ENCODE measurements around the gene CEP104. TPM values are rescaled to one million over a fixed set of nuclear protein-coding genes. Genes with fewer than 3 reads are reported as not detected.

The CEP104 gene
- total and polyA plus RNA-seq, 4 donors = 7.5 to 23.2 (median 12.0) TPM

- Histone ChIP-seq H3K4me1 (ENCODE audit: control insufficient read depth in 4 of 4, insufficient read depth in 4 of 4, low read length in 3 of 4) (no peaks in the 10 kb centered on the region), H3K9ac (ENCODE audit: low read depth in 1 of 2, low read length in 2 of 2) (no peak overlapping the region), H3K27me3 (ENCODE audit: control insufficient read depth in 4 of 4, insufficient read depth in 4 of 4, low read length in 3 of 4) (no peaks in the 10 kb centered on the region), H3K9me3 (ENCODE audit: control insufficient read depth in 4 of 4, low read length in 3 of 4) (no peaks in the 10 kb centered on the region), H3K4me3 (ENCODE audit: low read depth in 1 of 3, low read length in 3 of 3) (no peak overlapping the region), H3K27ac (ENCODE audit: low read depth in 1 of 2, low read length in 2 of 2) (no peak overlapping the region), H3K36me3 (ENCODE audit: control insufficient read depth in 4 of 4, insufficient read depth in 3 of 4, low read depth in 1 of 4, low read length in 3 of 4) (peaks cover 14 to 74% (median 52%) of the 10 kb centered on the region in 4 donors)
- 84% methylated on average over 6 of the region's 6 CpGs for WGBS
- TF ChIP-seq EGR1 (IDR thresholded peaks at IDR 0.05; ENCODE audit: low read depth in 2 of 2) (no peak), HNF4G (IDR thresholded peaks at IDR 0.05) (no peak), YY1 (IDR thresholded peaks at IDR 0.05) (no peak)
- DNase-seq (ENCODE audit: low spot score) = no peak
Measured at GRCh38 chr1:3831689-3832088, 25.3 kb downstream of the CEP104 start.

DNA sequence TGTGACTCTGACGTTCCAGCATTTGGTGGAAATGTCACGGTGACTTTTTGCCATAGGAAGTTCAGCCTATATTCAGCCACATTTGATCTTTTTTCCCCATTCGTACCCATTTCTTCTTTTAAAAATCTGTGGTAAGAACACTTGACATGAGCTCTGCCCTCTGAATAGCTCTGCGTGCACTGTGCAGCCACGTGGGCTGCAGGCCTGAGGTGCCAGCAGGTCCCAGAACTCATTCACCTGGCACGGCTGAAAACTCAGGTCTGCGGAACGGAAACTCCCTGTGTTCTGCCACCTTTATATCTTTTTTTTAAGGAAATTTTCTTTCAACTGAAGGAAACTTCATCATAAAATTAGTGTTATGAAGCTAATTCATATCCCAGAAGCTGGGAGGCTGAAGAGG lies 28.6 kb downstream of the CEP104 start:
- Histone ChIP-seq H3K36me3 (ENCODE audit: control insufficient read depth in 4 of 4, insufficient read depth in 3 of 4, low read depth in 1 of 4, low read length in 3 of 4) (peaks cover 13 to 80% (median 50%) of the 10 kb centered on the region in 4 donors), H3K4me3 (ENCODE audit: low read depth in 1 of 3, low read length in 3 of 3) (no peak overlapping the region), H3K27ac (ENCODE audit: low read depth in 1 of 2, low read length in 2 of 2) (no peak overlapping the region), H3K4me1 (ENCODE audit: control insufficient read depth in 4 of 4, insufficient read depth in 4 of 4, low read length in 3 of 4) (no peaks in the 10 kb centered on the region), H3K27me3 (ENCODE audit: control insufficient read depth in 4 of 4, insufficient read depth in 4 of 4, low read length in 3 of 4) (no peaks in the 10 kb centered on the region), H3K9me3 (ENCODE audit: control insufficient read depth in 4 of 4, low read length in 3 of 4) (no peaks in the 10 kb centered on the region), H3K9ac (ENCODE audit: low read depth in 1 of 2, low read length in 2 of 2) (no peak overlapping the region)
- TF ChIP-seq NR2F2 (IDR thresholded peaks at IDR 0.05) (no peak), FOXA2 (IDR thresholded peaks at IDR 0.05) (no peak), MAX (IDR thresholded peaks at IDR 0.05) (no peak), EGR1 (IDR thresholded peaks at IDR 0.05; ENCODE audit: low read depth in 2 of 2) (no peak), JUND (IDR thresholded peaks at IDR 0.05) (no peak), YY1 (IDR thresholded peaks at IDR 0.05) (no peak), HNF4G (IDR thresholded peaks at IDR 0.05) (no peak), RAD21 (IDR thresholded peaks at IDR 0.05) (no peak), HNF4A (conservative IDR thresholded peaks at IDR 0.05) (no peak), RXRA (IDR thresholded peaks at IDR 0.05) (no peak), TAF1 (conservative IDR thresholded peaks at IDR 0.05) (no peak), SP1 (IDR thresholded peaks at IDR 0.05) (no peak), GABPA (IDR thresholded peaks at IDR 0.05 in 1 of 2, conservative IDR thresholded peaks at IDR 0.05 in 1 of 2) (no peak), FOXA1 (IDR thresholded peaks at IDR 0.05) (no peak)
- TF ChIP-seq, protein P1, sequence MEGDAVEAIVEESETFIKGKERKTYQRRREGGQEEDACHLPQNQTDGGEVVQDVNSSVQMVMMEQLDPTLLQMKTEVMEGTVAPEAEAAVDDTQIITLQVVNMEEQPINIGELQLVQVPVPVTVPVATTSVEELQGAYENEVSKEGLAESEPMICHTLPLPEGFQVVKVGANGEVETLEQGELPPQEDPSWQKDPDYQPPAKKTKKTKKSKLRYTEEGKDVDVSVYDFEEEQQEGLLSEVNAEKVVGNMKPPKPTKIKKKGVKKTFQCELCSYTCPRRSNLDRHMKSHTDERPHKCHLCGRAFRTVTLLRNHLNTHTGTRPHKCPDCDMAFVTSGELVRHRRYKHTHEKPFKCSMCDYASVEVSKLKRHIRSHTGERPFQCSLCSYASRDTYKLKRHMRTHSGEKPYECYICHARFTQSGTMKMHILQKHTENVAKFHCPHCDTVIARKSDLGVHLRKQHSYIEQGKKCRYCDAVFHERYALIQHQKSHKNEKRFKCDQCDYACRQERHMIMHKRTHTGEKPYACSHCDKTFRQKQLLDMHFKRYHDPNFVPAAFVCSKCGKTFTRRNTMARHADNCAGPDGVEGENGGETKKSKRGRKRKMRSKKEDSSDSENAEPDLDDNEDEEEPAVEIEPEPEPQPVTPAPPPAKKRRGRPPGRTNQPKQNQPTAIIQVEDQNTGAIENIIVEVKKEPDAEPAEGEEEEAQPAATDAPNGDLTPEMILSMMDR (IDR thresholded peaks at IDR 0.05; ENCODE audit: low read depth, low read length, missing input control) = no peak
- TF ChIP-seq, protein P2, sequence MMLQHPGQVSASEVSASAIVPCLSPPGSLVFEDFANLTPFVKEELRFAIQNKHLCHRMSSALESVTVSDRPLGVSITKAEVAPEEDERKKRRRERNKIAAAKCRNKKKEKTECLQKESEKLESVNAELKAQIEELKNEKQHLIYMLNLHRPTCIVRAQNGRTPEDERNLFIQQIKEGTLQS (IDR thresholded peaks at IDR 0.05) = no peak
- TF ChIP-seq, protein P3, sequence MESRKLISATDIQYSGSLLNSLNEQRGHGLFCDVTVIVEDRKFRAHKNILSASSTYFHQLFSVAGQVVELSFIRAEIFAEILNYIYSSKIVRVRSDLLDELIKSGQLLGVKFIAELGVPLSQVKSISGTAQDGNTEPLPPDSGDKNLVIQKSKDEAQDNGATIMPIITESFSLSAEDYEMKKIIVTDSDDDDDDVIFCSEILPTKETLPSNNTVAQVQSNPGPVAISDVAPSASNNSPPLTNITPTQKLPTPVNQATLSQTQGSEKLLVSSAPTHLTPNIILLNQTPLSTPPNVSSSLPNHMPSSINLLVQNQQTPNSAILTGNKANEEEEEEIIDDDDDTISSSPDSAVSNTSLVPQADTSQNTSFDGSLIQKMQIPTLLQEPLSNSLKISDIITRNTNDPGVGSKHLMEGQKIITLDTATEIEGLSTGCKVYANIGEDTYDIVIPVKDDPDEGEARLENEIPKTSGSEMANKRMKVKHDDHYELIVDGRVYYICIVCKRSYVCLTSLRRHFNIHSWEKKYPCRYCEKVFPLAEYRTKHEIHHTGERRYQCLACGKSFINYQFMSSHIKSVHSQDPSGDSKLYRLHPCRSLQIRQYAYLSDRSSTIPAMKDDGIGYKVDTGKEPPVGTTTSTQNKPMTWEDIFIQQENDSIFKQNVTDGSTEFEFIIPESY (IDR thresholded peaks at IDR 0.05) = no peak
- TF ChIP-seq, protein P4, sequence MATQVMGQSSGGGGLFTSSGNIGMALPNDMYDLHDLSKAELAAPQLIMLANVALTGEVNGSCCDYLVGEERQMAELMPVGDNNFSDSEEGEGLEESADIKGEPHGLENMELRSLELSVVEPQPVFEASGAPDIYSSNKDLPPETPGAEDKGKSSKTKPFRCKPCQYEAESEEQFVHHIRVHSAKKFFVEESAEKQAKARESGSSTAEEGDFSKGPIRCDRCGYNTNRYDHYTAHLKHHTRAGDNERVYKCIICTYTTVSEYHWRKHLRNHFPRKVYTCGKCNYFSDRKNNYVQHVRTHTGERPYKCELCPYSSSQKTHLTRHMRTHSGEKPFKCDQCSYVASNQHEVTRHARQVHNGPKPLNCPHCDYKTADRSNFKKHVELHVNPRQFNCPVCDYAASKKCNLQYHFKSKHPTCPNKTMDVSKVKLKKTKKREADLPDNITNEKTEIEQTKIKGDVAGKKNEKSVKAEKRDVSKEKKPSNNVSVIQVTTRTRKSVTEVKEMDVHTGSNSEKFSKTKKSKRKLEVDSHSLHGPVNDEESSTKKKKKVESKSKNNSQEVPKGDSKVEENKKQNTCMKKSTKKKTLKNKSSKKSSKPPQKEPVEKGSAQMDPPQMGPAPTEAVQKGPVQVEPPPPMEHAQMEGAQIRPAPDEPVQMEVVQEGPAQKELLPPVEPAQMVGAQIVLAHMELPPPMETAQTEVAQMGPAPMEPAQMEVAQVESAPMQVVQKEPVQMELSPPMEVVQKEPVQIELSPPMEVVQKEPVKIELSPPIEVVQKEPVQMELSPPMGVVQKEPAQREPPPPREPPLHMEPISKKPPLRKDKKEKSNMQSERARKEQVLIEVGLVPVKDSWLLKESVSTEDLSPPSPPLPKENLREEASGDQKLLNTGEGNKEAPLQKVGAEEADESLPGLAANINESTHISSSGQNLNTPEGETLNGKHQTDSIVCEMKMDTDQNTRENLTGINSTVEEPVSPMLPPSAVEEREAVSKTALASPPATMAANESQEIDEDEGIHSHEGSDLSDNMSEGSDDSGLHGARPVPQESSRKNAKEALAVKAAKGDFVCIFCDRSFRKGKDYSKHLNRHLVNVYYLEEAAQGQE (IDR thresholded peaks at IDR 0.05) = no peak
- DNase-seq (ENCODE audit: low spot score) = no peak
- 95% methylated on average over 8 of the region's 8 CpGs for WGBS

All from liver (tissue), 9 donors.